GM19395 (cell line): ENCODE data around the gene TSC2.
"Not testable (repeated sequence)": the region's sequence is repeated elsewhere in the genome, so short reads cannot be mapped to it uniquely, and the experiment has no call there.

Experiments used
- ATAC-seq: cut with Tn5 transposase; IDR thresholded peaks from one replicate; pipeline ENCODE4 v1.9.1; 2021; ENCODE audit warnings: mild to moderate bottlenecking, moderate library complexity; ENCODE audit not compliant: unreplicated experiment

TSC2 gene

GRCh38 chr16:2096853-2097595, 49.2 kb downstream of the TSC2 start:
- ATAC-seq, result no peak

DNA sequence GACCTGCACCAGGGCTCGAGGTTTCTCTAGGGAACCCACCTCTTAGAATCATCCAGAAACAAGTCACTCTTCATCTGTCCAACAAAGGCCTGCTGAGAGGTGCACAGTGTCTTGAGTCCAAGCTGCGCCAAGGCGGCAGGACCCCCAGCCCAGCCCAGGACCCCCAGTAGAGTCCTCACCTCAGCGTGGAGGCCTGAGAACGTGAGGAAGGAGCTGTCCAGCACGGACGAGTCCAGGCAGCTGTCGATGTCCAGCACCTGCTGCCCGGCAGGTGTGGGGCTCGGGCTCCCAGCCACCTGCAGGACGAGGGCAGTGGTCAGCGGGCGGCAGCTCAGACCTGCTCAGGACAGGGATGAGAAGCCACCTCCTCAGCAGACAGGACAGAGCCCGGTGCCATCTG, 49.9 kb downstream of the TSC2 start:
- ATAC-seq, result not testable (repeated sequence)

DNA sequence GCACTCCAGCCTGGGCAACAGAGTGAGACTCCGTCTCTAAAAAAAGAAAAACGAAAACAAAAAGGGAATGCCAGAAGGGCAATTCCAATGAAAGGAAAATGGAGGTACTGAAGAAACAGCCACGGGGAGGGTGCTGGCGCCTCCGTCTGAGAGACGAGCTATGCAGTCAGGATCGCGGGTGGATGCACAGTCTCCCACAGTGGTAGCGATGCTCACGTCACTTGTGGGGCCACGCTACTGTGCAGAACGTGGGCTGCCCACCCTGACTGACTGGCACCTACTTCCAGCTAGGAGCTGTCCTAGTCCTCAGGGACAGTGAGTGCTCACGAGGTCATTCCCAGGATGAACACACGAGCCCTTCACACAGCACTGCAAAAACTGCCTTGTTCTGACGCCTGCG, 53.8 kb downstream of the TSC2 start:
- ATAC-seq, result not testable (repeated sequence)

GRCh38 chr16:2102471-2102870, 54.7 kb downstream of the TSC2 start:
- ATAC-seq, result no peak

- not testable (repeated sequence) for ATAC-seq
These were observed 56.7 kb downstream of the TSC2 start for GRCh38 chr16:2104464-2104863.

- not testable (repeated sequence) for ATAC-seq
These were observed 57.5 kb downstream of the TSC2 start for GRCh38 chr16:2105291-2105690.

DNA sequence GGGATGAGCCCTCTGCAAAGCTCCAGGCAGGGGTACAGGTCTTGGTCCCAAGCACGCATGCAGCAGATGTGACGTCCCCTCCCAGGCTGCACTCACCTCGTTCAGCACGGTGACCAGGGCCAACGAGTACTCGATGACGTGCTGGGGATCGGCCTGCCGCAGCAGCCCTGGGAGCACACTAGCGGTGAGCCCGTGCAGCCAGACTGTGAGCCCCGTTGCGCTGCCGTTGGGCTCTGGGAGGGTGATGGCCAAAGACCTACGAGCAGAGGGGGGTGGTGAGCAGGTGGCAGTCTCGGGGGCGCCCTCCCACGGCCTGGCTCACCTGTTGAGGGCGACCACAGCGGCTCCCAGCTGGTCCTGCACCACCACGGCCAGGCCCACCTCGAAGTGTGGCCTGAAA, 58.0 kb downstream of the TSC2 start:
- ATAC-seq, result not testable (repeated sequence)

DNA sequence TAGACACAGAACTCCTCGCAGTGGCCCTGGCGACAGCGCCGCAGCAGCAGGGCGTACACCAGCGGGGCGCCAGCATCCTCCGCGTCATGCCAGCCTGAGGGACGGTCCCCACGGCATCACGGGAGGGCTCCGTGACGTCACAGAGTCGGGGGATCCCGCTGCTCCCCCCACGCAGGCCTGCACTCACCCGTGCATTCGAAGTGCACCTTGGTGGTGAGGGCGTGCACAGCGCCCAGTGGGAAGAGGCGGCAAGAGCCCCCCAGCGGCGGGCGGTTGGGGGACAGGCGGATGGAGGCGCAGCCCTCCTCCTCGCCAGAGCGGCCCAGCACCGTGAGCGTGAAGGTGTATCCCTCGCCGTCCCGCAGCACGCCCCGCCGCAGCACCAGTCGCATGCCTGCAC, 58.4 kb downstream of the TSC2 start:
- not testable (repeated sequence) for ATAC-seq

DNA sequence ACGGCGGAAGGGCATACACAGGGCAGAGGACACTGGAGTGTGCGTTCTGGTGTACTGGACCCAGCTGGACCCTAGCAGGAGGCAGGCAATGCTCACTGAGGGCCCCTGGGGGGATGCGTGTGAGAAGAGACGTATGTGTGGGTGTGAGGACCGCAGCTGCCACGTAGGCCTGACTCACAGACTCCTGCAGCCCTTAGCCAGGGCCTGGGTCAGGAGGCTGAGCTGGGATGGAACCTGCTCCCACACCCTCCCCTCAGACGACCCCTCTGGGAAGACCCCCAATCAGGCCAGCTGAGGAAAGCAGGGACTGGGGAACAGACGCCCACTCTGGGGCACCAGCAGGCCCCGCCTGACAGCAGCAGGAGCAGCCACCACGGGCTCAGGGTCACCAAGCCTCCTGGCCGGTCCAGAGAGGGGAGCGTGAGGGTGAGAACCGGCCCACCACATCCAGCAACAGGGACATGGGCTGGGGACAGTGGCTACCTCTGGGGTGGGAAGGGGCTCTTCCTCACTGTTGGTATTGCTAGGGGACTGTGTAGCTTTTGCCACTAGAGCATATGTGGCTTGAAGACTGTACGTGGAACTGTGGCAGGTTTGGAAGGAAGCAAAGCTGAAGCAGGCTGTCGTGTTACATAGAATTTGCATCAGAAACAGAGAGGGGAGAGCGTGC, 59.5 kb downstream of the TSC2 start:
- not testable (repeated sequence) for ATAC-seq

DNA sequence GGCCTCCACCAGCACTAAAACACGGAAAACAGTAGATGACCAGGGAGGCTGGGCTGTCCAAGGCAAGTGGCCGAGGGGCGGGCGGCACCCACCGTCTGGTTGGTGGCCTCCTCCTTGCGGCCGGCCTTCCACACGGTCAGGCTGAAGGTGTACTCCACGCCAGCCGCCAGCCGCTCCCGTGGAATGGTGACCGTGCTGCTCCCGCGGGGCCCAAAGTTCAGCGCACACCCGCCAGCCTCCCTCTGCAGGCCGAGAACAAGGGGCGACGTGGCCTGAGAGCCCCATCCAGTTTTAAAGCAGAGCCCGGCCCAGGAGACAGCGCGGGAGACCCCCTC, 60.0 kb downstream of the TSC2 start:
- not testable (repeated sequence) for ATAC-seq

GRCh38 chr16:2108446-2109270, 60.9 kb downstream of the TSC2 start:
- not testable (repeated sequence) for ATAC-seq

- ATAC-seq, result not testable (repeated sequence)
These were observed 61.4 kb downstream of the TSC2 start for GRCh38 chr16:2109271-2109580.

- ATAC-seq, result not testable (repeated sequence)
These were observed 62.1 kb downstream of the TSC2 start for GRCh38 chr16:2109872-2110271.

- not testable (repeated sequence) for ATAC-seq
These were observed 62.7 kb downstream of the TSC2 start for GRCh38 chr16:2110332-2111008.

DNA sequence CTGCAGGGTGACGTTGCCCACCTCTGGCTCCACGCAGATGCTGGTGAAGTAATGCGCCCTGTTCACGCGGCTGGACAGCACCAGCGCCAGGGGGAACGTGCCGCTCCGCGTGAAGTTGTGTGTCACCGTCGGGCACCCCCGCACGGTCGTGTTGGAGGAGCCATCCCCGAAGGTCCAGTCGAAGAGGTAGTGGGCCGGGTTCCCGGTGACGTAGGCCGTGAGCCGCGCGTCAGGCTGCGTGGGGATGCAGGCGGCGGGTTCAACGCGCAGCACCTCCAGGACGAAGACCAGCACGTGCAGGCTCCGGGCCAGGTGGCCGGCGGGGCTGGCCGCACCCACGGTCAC, 63.2 kb downstream of the TSC2 start:
- ATAC-seq, result not testable (repeated sequence)

DNA sequence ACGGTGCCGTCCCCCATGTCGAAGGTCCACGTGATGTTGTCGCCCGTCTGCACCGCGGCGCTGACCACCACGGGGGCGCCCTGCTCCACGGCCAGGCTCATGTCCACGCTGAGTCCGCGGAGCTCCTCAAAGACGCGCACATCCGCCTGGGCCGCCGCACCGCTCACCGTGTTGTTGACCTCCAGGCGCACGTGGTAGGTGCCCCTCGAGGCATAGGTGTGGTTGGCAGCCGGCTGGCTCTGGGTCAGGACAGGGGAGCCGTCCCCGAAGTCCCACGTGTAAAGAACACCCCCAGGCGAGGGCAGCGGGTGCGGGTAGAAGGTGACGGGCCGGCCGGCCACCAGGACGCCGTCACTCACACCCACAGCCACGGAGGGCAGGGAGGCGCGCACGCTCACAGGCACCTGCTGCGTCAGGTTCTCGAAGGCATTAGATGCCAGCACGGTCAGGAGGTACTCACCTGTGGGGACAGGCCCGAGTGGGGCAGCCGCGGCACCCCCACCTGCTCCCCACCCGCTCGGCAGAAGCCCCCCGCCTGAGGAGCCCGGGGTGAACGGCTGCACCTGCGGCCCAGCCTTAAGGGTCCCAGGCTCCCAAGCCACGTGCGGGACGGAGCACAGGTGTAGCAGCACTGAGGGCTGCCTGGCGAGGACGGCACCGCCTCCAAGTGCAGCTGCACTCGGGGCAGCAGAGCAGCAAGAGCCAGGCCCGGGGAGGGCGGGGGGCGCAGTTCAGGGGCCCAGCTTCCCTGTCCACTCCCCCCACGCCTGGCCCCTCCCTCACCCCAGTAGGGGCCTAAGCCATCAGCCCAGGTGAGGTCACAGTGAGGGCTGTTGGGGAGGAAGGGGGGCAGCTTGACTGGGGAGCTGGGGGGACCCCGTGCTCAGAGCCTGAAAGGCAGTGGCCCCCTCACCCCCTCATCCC, 63.9 kb downstream of the TSC2 start:
- ATAC-seq, result not testable (repeated sequence)

- not testable (repeated sequence) for ATAC-seq
These were observed 64.8 kb downstream of the TSC2 start for GRCh38 chr16:2112539-2113106.

GRCh38 chr16:2114225-2114624, 66.4 kb downstream of the TSC2 start:
- not testable (repeated sequence) for ATAC-seq

- ATAC-seq, result not testable (repeated sequence)
These were observed 67.3 kb downstream of the TSC2 start for GRCh38 chr16:2114885-2115590.
